KBM-7 (cell line): ENCODE data around the gene ERN2.
"Not testable (repeated sequence)": the region's sequence is repeated elsewhere in the genome, so short reads cannot be mapped to it uniquely, and the experiment has no call there.

Experiments used
- DNase-seq: peaks from one replicate; pipeline ENCODE4 v3.0.0-alpha.2; 2015
- in situ Hi-C: fragments of 300-500 bp; cut with MboI; formaldehyde crosslinking; loops from 2 replicates; pipeline ENCODE4 v1.14.3; 2020; ENCODE audit warnings: low sequenced_read_pairs, low pct_unique_long_range_greater_than_20kb, mixed read lengths

Gene ERN2

DNA sequence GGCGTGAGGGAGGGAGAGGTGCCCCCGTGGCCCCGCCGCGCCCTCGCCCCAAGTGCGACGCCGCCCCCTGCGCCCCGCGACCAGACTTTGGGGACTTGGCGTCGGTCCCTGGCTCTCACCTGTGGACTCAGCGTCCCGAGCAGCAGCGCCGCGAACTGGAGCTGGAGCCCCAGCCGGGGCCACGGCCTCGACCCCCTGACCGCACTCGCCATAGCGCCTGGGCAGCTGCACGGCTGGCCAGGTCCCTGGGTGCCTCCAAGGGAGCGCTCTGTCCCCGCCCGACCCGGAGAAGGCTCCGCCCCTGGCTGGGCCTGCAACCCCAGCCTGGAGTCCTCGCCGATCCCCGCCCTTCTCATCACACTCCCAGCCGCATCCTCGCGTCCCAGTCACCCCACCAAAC lies at the start of gene ERN2:
ERN2 (minus strand) TSS at position 247 of the 400 bp plus-strand sequence; CDS start at position 212, 35 bp downstream.
- DNase-seq = no peak
- in situ Hi-C loops = no loop called here

DNA sequence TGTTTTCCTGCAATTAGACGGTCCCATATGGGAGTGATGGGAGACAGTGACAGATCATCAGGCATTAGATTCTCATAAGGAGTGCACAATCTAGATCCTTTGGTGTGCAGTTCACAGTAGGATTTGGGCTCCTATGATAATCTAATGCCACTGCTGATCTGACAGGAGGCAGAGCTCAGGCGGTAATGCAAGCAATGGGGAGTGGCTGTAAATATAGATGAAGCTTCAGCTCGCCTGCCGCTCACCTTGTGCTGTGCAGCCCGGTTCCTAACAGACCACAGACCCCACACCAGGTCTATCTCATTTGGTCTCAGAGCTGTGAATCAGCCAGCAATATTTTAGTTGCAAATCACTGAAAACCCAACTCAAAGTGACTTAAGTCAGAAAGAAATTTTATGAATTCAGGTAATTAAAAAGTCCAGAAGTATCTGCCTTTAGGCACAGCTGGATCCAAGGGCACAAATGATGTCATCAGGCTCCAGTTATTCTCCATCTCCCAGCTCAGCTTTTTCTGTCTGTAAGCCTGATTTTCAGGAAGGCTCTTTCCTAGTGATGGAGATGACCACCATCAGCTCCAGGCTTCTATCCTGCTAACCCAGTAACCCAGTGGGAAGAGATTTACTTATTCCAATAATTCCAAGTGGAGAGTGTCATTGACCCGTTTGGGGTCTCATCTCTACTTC lies 45.1 kb upstream of the ERN2 start:
- in situ Hi-C loops = no loop called here

DNA sequence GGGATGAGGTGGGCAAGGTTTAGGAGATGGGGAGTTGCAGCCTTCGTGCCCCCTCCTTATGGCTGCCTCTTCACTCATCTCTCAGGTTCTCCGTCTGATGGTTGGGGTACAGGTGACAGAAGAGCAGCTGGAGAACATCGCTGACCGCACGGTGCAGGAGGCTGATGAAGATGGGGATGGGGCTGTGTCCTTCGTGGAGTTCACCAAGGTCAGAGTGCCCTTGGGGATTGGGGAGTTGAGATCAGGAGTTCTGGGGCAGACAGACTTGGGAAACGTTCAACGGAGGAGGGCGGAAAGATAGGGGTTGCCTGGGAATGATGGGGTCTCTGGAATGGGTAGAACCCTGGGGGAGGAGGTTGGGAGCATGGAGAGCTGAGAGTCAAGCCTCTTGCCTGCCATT lies 44.1 kb upstream of the ERN2 start:
- in situ Hi-C loops = no loop called here
- no peak for DNase-seq

More for the DNA sequence above, 45.1 kb upstream of the ERN2 start:
- no peak for DNase-seq

DNA sequence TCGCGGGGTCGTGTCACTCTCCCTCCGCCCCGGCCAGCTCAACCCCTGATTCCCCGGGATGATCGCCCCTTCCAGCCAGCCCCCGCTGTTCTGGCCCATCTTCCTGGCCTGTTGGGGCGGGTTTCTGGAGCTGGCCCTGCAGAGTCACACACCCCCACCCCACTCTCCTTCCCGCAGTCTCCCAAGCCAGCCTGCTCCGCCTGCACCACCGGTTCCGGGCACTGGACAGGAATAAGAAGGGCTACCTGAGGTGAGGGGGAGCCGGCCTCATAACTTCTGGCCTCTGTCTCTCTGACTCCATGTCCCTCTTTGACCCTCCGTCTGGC lies 42.4 kb upstream of the ERN2 start:
- in situ Hi-C loops = no loop called here
- no peak for DNase-seq

DNA sequence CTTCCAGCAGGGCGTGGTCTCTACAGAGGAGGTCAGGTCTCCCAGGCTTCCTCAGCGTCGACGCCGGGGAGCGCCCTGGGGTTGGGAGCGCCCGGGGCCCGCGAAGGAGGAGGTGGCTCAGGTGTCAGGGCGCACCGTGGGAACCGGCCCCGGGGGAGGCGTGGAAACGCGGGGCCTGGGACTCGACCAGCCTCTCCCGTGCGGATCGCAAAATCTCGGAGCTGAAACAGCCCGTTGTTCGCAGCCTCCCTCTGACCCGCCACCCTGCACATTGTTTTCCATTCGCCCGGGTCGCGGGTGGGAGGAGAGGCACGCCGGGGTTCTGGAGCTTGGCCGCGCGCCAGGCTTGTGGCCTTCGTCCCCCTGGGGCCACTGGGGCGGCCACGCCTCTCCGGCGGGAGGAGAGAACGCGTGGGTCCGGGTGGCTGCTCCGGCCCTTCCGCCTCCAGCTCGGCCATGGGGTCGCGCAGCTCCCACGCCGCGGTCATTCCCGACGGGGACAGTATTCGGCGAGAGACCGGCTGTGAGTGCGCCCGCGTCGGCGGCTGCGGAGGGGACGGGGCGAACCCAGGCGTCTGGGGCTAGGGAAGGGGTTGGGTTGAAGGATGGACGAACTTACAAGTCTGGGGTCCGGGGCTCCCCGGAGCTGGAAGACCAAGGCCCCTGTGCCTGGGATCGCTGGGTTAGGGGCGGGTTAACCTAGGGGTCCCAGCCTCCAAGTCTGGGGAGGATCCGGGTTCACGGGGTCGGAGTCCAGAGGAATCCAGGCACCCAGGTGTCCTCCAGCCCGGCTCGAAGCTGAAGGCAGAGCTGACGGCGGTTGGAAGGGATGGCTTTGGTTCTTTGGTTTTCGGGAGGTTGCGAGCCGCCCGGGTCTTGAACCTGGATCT lies 41.8 kb upstream of the ERN2 start, which contains the start of gene CHP2:
CHP2 (plus strand) TSS at position 433 of the 890 bp plus-strand sequence; CDS start at position 457, 24 bp downstream.
- DNase-seq = no peak
- in situ Hi-C loops = no loop called here

DNA sequence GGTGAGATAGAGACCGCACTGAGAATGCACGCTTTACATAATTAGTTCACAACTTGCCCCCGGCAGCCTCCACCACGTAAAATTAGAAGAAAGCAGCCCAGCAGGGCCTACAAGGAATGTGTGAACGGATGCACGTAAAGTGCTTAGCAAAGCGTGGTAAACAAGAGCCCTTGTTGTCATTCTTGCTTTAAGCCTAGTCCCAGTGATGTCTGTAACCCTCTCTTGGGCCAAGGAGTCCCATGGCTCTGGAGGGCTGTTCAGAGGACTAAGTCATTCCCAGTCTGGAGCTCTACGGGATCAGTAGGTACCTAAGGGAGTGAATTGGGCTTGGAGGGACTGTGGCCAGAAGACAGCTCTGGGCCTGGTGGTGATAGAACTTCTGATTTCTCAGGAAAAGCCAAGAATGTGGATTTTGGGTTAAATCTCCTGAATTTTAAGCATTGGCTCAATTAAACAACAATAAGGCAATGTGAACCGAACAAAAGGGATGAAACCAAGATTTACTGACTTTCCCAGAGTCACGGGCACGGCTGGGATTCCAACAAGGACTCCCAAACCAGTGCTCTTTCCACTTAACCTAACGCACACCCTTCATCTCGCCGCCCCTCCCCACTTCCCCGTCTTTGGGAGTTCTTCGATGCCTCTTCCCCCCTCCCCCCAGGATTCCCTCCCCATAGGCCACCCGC lies 41.0 kb upstream of the ERN2 start:
- in situ Hi-C loops = no loop called here
- no peak for DNase-seq

DNA sequence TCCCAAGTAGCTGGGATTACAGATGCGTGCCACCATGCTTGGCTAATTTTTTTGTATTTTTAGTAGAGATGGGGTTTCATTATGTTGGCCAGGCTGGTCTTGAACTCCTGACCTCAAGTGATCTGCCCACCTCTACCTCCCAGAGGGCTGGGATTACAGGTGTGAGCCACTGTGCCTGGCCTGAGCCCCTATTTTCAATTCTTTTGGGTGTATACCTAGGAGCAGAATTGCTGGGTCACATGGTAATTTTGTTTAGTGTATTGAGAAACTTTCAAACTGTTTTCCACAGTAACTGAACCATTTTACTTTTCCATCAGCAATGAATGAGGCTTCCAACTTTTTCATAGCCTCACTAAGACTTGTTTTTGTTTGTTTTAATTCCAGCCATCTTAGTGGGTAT lies 38.0 kb upstream of the ERN2 start:
- DNase-seq, in situ Hi-C loops: not testable (repeated sequence)

DNA sequence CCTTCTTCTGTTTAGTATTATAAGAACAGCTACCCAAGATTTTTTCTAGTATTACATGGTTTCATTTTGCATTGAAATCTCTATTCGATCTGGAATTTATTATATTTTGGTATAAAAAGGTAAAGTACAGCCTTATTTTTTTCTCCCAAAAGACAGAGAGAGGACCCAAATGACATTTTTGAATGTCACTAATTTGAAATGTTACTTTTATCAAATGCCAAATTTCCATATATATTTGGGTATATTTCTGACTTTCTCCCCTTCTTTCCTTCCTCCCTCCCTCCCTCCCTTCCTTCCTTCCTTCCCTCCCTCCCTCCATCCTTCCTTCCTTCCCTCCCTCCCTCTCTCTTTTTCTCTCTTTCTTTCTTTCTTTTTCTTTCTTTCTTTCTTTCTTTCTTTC lies 35.6 kb upstream of the ERN2 start:
- in situ Hi-C loops = loop anchor here (25.0 kb wide), 1 partner anchor 764 kb away; no protein-coding TSS in a partner anchor
- DNase-seq = no peak

DNA sequence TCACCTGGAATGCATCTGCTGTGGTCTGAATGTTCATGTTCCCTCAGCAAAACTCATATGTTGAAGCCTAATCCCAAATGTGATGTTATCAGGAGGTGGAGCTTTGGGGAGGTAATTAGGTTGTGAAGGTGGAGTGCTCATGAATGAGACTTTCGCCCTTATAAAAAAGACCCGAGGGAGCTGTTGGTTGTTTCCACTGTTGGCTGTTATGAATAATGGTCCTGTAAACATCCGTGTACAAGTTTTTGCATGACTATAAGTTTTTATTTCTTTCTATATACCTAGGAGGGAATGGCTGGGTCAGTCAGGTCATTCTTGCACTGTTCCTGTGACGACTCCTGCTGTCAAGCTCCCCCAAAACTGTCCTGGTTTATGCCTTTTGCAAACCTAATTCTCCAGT lies 32.2 kb upstream of the ERN2 start:
- in situ Hi-C loops = loop anchor here (25.0 kb wide), 1 partner anchor 767 kb away; no protein-coding TSS in a partner anchor
- no peak for DNase-seq

DNA sequence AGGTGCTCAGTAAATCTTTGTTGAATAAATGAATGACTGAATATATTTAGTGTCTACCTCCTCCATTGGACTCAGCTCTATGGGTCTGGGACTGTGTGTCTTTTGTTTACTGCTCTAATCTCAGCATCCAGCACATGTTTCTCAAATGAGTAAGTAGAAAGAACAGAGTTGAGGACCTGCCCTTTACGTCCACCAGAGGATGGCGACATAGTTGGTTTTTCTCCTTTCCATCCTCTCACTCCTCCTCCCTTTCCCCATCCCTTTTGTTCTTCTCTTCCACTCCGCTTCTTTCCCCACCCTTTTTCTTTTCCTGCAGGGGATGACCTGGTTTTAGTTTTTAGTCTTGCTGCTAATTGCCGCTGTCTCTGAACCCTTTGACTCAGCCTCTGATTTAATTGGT lies 29.7 kb upstream of the ERN2 start:
- DNase-seq = no peak
- in situ Hi-C loops = loop anchor here (25.0 kb wide), 1 partner anchor 770 kb away; no protein-coding TSS in a partner anchor

DNA sequence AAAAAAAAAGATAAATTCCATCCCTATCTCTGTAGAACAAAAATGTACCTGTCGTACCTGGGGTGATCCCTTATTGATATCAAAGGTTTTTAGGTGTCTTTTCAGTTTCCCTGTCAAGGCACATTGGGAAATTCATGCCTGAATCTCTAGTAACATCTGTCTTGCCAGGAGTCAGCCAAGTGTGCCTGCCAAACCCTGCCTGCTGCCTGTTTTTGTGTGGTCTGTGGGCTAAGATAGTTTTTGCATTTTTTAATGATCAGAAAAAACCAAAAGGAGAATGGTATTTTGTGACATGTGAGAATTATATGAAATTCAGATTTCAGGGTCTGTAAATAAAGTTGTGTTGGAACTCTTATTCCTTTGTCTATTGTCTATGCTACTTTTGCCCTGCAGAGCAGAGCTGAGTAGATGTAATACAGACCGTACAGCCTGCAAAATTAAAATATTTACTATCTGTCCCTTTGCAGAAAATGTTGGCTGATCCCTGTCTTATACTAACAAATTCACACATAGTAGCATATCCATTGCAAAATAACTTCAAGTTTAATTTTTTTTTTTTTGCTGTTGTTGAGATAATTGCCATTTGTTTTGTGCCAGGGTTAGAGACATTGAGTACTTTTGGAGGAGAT lies 28.8 kb upstream of the ERN2 start:
- in situ Hi-C loops = loop anchor here (25.0 kb wide), 1 partner anchor 771 kb away; no protein-coding TSS in a partner anchor
- DNase-seq = no peak

DNA sequence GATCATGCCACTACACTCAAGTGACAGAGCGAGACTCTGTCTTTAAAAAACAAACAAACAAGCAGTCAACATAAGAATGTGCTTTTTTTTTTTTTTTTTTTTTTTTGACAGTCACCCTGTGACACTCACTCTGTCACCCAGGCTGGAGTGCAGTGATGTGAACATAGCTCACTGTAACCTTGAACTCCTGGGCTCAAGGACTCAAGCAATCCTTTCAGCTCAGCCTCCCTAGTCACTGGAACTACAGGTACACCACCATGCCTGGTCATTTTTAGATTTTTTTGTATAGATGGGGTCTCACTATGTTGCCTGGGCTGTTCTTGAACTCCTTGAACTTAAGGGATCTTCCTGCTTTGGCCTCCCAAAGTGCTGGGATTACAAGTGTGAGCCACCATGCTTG lies 26.5 kb upstream of the ERN2 start:
- in situ Hi-C loops = loop anchor here (25.0 kb wide), 1 partner anchor 773 kb away; no protein-coding TSS in a partner anchor

DNA sequence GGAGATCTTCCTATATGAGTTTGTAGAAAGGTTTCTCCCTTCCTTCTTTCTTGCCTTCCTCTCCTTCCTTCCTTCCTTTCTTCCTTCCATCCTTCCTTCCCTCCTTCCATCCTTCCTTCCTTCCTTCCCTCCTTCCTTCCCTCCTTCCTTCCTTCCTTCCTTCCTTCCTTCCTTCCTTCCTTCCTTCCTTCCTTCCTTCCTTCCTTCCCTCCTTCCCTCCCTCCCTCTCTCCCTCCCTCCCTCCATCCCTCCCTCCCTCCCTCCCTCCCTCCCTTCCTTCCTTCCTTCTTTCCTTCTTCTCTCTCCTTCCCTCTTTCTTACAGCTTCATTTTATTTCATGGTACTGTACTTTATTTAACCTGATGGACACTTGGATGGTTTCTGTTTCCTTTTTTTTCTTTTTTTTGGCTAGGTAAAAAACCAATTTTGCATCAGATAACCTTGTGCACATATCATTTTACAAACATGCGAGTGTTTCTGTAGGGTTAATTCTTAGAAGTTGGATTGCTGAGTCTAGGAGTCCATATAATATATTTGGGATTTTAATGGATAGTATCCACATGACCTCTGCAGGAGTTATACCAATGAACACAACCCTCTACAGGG lies 24.5 kb upstream of the ERN2 start:
- DNase-seq = not testable (repeated sequence)
- in situ Hi-C loops = loop anchor here (25.0 kb wide), 1 partner anchor 775 kb away; no protein-coding TSS in a partner anchor

More for the DNA sequence above, 26.5 kb upstream of the ERN2 start:
- no peak for DNase-seq

DNA sequence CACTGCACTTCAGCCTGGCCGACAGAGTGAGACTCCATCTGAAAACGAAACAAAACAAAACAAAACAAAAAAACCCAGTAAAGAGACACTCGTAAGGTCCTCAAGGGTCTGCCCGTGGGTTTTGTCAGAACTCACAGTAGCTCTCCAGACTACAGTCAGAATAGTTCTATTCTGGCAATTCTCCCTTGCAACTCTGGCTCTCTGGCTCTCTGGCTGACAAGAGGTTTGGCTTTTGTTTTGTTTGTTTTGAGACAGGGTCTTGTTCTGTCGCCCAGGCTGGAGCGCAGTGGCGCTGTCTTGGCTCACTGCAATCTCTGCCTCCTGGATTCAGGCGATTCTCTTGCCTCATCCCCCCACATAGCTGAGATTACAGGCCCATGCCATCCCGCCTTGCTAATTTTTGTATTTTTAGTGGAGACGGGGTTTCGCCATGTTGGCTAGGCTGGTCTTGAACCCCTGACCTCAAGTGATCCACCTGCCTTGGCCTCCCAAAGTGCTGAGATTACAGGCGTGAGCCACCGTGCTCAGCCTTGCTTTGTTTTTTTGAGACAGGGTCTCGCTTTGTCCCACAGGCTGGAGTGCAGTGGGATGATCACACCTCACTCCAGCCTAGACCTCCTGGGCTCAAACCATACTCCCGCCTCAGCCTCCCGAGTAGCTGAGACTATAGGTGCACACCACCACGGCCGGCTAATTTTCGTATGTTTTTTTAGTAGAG lies 21.3 kb upstream of the ERN2 start:
- DNase-seq = no peak
- in situ Hi-C loops = loop anchor here (25.0 kb wide), 1 partner anchor 778 kb away; no protein-coding TSS in a partner anchor

DNA sequence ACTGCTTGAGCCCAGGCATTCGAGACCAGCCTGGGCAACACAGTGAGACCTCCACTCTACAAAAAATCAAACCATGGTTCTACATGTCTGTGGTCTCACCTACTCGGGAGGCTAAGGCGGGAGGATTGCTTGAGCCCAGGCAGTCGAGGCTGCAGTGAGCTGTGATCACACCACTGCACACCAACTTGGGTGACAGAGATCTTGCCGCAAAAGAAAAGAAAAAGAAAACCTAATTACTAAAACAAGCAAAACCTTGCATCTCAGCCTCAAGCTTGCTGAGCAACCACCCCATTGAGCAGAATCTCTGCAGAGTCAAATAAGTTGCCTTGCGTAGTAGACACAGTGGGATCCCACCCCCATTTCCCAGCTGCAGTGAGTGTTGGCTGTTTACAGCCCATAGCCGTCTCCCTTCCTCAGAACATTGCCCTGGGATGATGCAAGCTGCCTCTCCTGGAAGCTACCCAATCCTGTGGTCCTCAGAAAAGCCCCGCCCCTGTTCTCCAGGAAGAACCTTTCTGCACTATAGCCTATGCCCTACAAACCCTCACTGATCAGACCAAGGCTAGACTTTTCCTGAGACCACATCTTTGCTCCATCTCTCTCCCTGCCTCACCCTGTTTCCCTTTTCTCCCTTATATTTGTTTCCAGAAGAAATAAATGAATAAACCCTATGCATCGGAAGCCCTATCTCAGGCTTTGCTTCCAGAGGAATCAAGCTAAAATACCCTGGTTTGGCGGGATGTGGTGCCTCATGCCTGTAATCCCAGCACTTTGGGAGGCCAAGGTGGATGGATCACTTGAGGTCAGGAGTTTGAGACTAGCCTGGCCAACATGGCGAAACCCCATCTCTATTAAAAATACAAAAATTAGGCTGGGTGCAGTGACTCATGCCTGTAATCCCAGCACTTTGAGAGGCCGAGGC lies 16.7 kb upstream of the ERN2 start:
- DNase-seq = peak; percentile 48
- in situ Hi-C loops = loop anchor here (25.0 kb wide), 1 partner anchor 783 kb away; no protein-coding TSS in a partner anchor

DNA sequence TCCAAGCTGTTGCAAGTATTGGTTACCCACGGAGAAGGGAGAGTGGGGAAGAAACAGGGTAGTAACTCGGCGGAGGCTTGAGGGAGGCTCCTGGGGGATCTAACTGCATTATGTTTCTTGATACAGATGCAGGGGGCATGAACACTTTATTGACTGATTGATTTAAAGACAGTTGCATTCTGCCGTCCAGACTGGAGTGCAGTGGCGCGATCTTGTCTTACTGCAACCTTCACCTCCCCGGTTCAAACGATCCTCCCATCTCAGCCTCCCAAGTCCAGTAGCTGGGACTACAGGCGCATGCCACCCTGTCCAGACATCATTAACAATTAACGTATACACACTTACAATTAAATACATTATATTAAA lies 15.1 kb upstream of the ERN2 start:
- DNase-seq = no peak
- in situ Hi-C loops = loop anchor here (25.0 kb wide), 1 partner anchor 784 kb away; no protein-coding TSS in a partner anchor

DNA sequence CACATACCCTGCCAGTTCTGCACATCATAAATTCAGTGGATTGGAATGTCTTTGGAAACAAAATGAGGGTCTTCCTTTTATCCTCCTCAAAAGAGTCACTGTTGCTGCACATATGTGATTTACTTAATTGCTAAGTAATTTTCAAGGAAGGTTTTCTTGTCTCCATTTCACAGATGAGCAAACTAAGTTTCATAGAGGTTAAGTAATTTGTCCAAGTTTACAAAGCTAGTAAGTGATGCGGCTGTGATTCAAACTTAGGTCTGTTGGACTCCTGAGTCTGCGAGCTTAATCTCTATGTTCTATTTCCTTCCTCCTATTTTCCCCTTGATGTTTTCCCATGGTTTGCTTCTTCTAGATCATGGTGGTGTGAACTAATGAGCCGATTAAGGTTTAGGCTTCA lies 13.7 kb upstream of the ERN2 start:
- no peak for DNase-seq
- in situ Hi-C loops = loop anchor here (25.0 kb wide), 1 partner anchor 786 kb away; no protein-coding TSS in a partner anchor
